HepG2 (cell line): Measurements from ENCODE around the gene PSMB3. TPM values are rescaled to one million over a fixed set of nuclear protein-coding genes. Genes with fewer than 3 reads are reported as not detected.

ENCODE experiments used
- ATM ChIP-seq: fragments of 450-650 bp; IDR thresholded peaks from 2 replicates; pipeline ENCODE4 v1.7.1; 2017; ENCODE audit warnings: mild to moderate bottlenecking, borderline replicate concordance
- BCL3 ChIP-seq: sonication (generic); formaldehyde crosslinking; IDR thresholded peaks from 2 replicates; pipeline ENCODE4 v1.5.1; 2020; ENCODE audit warnings: mild to moderate bottlenecking, missing genetic modification reagents, moderate library complexity
- DNMT3B ChIP-seq: conservative IDR thresholded peaks from 2 replicates; pipeline ENCODE4 v1.6.1; 2016; ENCODE audit warnings: missing biosample characterization, control low read depth
- FOXK1 ChIP-seq: sonication (generic); formaldehyde crosslinking; IDR thresholded peaks from 2 replicates; pipeline ENCODE4 v1.4.0; 2020; ENCODE audit warnings: low read depth, missing genetic modification reagents, borderline replicate concordance
- NFIB ChIP-seq: sonication (generic); formaldehyde crosslinking; IDR thresholded peaks from 2 replicates; pipeline ENCODE4 v1.9.0; 2021; ENCODE audit warnings: missing genetic modification reagents, mild to moderate bottlenecking, borderline replicate concordance
- POLR2A ChIP-seq, 2 experiments: IDR thresholded peaks; 2 replicates each; pipeline ENCODE4 v1.6.1; 2011; ENCODE audit warnings: low read depth in 2 of 2, low read length in 2 of 2, mild to moderate bottlenecking in 1 of 2, moderate library complexity in 1 of 2; ENCODE audit not compliant: insufficient read depth in 1 of 2
- SALL2 ChIP-seq: sonication (generic); formaldehyde crosslinking; IDR thresholded peaks from 2 replicates; pipeline ENCODE4 v1.8.1; 2023; ENCODE audit warnings: mild to moderate bottlenecking, missing genetic modification reagents, inconsistent platforms
- TCF7L2 ChIP-seq: IDR thresholded peaks from 2 replicates; pipeline ENCODE4 v1.6.1; 2011; ENCODE audit warnings: mild to moderate bottlenecking, low read depth, low read length, moderate library complexity
- ZFP82 ChIP-seq: sonication (generic); formaldehyde crosslinking; IDR thresholded peaks from 2 replicates; pipeline ENCODE4 v1.5.1; 2020; ENCODE audit warnings: mild to moderate bottlenecking, missing genetic modification reagents, borderline replicate concordance
- ZFYVE20 ChIP-seq: sonication (generic); formaldehyde crosslinking; IDR thresholded peaks from 2 replicates; pipeline ENCODE4 v1.8.0; 2023; ENCODE audit warnings: low read depth, mild to moderate bottlenecking, moderate library complexity, missing genetic modification reagents, borderline replicate concordance
- ZNF20 ChIP-seq: sonication (generic); formaldehyde crosslinking; IDR thresholded peaks from 2 replicates; pipeline ENCODE4 v1.4.0; 2020; ENCODE audit warnings: mild to moderate bottlenecking, moderate library complexity, missing genetic modification reagents
- ZNF335 ChIP-seq: sonication (generic); formaldehyde crosslinking; IDR thresholded peaks from 2 replicates; pipeline ENCODE4 v1.4.0; 2020; ENCODE audit warnings: missing genetic modification reagents
- ZNF343 ChIP-seq: sonication (generic); formaldehyde crosslinking; IDR thresholded peaks from 2 replicates; pipeline ENCODE4 v1.4.0; 2020; ENCODE audit warnings: mild to moderate bottlenecking, missing genetic modification reagents
- ZNF441 ChIP-seq: sonication (generic); formaldehyde crosslinking; IDR thresholded peaks from 2 replicates; pipeline ENCODE4 v1.7.0; 2021; ENCODE audit warnings: missing genetic modification reagents, borderline replicate concordance
- ZNF737 ChIP-seq: sonication (generic); formaldehyde crosslinking; IDR thresholded peaks from 2 replicates; pipeline ENCODE4 v1.5.0; 2020; ENCODE audit warnings: missing genetic modification reagents, mild to moderate bottlenecking, borderline replicate concordance
- ZNF800 ChIP-seq: sonication (generic); formaldehyde crosslinking; IDR thresholded peaks from 2 replicates; pipeline ENCODE4 v1.4.0; 2020; ENCODE audit warnings: missing genetic modification reagents
- polyA plus RNA-seq, 8 experiments: library from polyadenylated mRNA; depleted of rRNA in 3 of 8; stranded (reverse) in 7 of 8; unstranded in 1 of 8; fragments of >200 nt; fragmentation: Illumina TruSeq in 4 of 8; extraction: Trizol in 4 of 8; gene quantifications; 2 replicates each; pipeline versions ENCODE4 v1.2.1 to v1.2.3, GENCODE V29; 2011 to 2016; ENCODE audit warnings: low read depth in 4 of 8, missing spikeins in 1 of 8, mixed read lengths in 1 of 8; ENCODE audit not compliant: insufficient read depth in 1 of 8
- total RNA-seq, 5 experiments: library from RNA; depleted of rRNA; stranded (reverse); fragments of >200 nt; fragmentation: Illumina TruSeq; extraction: Trizol; gene quantifications; 2 replicates each; pipeline ENCODE4 v1.2.3, GENCODE V29; 2016; ENCODE audit warnings: low read depth in 1 of 5
- TF ChIP-seq, protein P1 (sequence below): sonication (generic); formaldehyde crosslinking; conservative IDR thresholded peaks from 2 replicates; pipeline ENCODE4 v1.4.0; 2020; ENCODE audit warnings: missing genetic modification reagents
- TF ChIP-seq, protein P2 (sequence below): sonication (generic); formaldehyde crosslinking; IDR thresholded peaks from 2 replicates; pipeline ENCODE4 v1.8.1; 2023; ENCODE audit warnings: mild to moderate bottlenecking, missing genetic modification reagents, borderline replicate concordance

Gene PSMB3
- total and polyA plus RNA-seq, 2 of the 13 experiments (the other 11 are each of a cell fraction or from before 2014, with no cell fraction given): 366 to 517 TPM

DNA sequence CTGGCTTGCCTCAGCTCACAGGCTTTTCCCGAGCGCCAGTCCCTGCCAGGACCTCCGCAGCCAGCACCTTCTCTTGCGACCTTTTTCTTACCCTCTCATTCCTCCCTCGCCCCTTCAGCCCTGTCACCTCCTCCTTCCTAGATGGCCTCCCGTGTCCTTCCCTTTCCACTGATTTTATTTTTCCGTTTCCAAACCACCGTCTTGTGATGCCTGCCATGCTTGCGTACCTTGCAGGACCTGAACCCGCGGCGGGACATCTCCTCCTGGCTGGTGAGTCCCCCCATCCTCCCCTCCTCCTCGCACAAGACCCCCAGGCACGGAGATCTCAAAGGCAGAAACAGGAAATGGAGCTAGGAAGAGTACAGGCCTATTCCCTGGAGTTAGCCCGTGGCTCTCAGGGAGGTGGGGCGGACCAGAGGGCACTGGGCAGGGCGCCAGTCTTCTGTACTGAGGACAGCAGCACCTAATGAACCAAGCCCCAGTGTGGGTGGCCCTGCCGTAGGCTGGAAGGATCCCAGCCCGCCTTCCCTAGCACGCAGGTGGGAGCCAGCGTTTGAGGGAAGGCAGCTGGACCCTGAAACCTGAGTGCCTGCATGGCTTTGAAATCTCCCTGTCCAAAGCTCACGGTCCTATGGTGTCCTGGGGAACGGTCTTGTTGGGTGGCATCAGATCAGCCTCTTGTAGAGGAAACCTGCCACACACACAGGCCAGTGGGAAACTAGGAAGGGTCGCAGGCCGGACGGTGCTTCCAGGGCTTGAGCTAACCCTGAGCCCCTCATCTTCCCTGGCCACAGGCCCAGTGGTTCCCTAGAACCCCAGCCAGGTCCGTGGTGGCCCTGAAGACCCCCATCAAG is 21.8 kb upstream of the PSMB3 start (continued):
- no peak; the same call in none of the 2 replicates for TF ChIP-seq BCL3 (CRISPR knock-in tag)
- TF ChIP-seq NFIB (CRISPR knock-in tag): no peak
- TF ChIP-seq FOXK1 (CRISPR knock-in tag): peak; percentile 46; the same call in 1 of the 2 replicates
- peak in 1 of 2 experiments; percentile 72; a peak in 3 of 4 replicates for TF ChIP-seq POLR2A (IDR thresholded peaks at IDR 0.05; ENCODE audit: insufficient read depth in 1 of 2, low read depth in 2 of 2, low read length in 2 of 2)
- no peak for TF ChIP-seq TCF7L2
- TF ChIP-seq ZFYVE20 (CRISPR knock-in tag): no peak
- TF ChIP-seq ZNF800 (CRISPR knock-in tag): no peak
- TF ChIP-seq, protein P1, sequence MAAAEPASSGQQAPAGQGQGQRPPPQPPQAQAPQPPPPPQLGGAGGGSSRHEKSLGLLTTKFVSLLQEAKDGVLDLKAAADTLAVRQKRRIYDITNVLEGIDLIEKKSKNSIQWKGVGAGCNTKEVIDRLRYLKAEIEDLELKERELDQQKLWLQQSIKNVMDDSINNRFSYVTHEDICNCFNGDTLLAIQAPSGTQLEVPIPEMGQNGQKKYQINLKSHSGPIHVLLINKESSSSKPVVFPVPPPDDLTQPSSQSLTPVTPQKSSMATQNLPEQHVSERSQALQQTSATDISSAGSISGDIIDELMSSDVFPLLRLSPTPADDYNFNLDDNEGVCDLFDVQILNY (CRISPR knock-in tag): no peak
- no peak for TF ChIP-seq ZNF20 (CRISPR knock-in tag)
- no peak; the same call in 1 of the 2 replicates for TF ChIP-seq ZNF343 (CRISPR knock-in tag)
- no peak for TF ChIP-seq ATM
- TF ChIP-seq ZNF441: no peak; the same call in 1 of the 2 replicates
- TF ChIP-seq ZFP82 (CRISPR knock-in tag): no peak
- peak; percentile 47 for TF ChIP-seq ZNF335 (CRISPR knock-in tag)
- TF ChIP-seq SALL2 (CRISPR knock-in tag): 0 out of 2 replicates have a peak, but pooled peaks have one; percentile 11
- TF ChIP-seq ZNF737 (CRISPR knock-in tag): 0 out of 2 replicates have a peak, but pooled peaks have one; percentile 46
- TF ChIP-seq, protein P2, sequence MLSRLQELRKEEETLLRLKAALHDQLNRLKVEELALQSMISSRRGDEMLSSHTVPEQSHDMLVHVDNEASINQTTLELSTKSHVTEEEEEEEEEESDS (CRISPR knock-in tag): no peak
- TF ChIP-seq DNMT3B: no peak
